RPMI8226 (cell line): Measurements from ENCODE around the gene HTRA1.

Experiments
- DNase-seq: peaks from one replicate; pipeline ENCODE4 v3.0.0-alpha.2; 2015

Gene HTRA1

GRCh38 chr10:122461367-122461728 is at the start of gene HTRA1:
Gene HTRA1 (plus strand): TSS chr10:122461553. CDS start chr10:122461653, 100 bp downstream.
- no peak for DNase-seq

GRCh38 chr10:122413327-122413726 is 48.0 kb upstream of the HTRA1 start:
- no peak for DNase-seq

GRCh38 chr10:122417667-122418066 is 43.7 kb upstream of the HTRA1 start:
- no peak for DNase-seq

- DNase-seq = no peak
These were observed 42.3 kb upstream of the HTRA1 start for GRCh38 chr10:122419016-122419415.

GRCh38 chr10:122419876-122420623 is 41.3 kb upstream of the HTRA1 start:
- DNase-seq = no peak

GRCh38 chr10:122420624-122421007 is 40.7 kb upstream of the HTRA1 start:
- DNase-seq = no peak

GRCh38 chr10:122421054-122421625 is 40.2 kb upstream of the HTRA1 start:
- DNase-seq = no peak

- no peak for DNase-seq
These were observed 39.6 kb upstream of the HTRA1 start for GRCh38 chr10:122421742-122422141.

- no peak for DNase-seq
These were observed 38.9 kb upstream of the HTRA1 start for GRCh38 chr10:122422266-122422989.

- no peak for DNase-seq
These were observed 37.3 kb upstream of the HTRA1 start for GRCh38 chr10:122424059-122424458.

- no peak for DNase-seq
These were observed 34.5 kb upstream of the HTRA1 start for GRCh38 chr10:122426829-122427228.

GRCh38 chr10:122427280-122427679 is 34.1 kb upstream of the HTRA1 start:
- no peak for DNase-seq

GRCh38 chr10:122435212-122435827 is 26.0 kb upstream of the HTRA1 start:
- peak; percentile 52 for DNase-seq

GRCh38 chr10:122441961-122442360 is 19.4 kb upstream of the HTRA1 start:
- no peak for DNase-seq

GRCh38 chr10:122445469-122445868 is 15.9 kb upstream of the HTRA1 start:
- no peak for DNase-seq

- no peak for DNase-seq
These were observed 15.4 kb upstream of the HTRA1 start for GRCh38 chr10:122445904-122446303.

GRCh38 chr10:122446668-122447423 is 14.5 kb upstream of the HTRA1 start:
- peak; percentile 28 for DNase-seq

- no peak for DNase-seq
These were observed 12.8 kb upstream of the HTRA1 start for GRCh38 chr10:122448600-122448999.

GRCh38 chr10:122449153-122449552 is 12.2 kb upstream of the HTRA1 start:
- DNase-seq = no peak

GRCh38 chr10:122450353-122450990 is 10.9 kb upstream of the HTRA1 start:
- no peak for DNase-seq

GRCh38 chr10:122454071-122454470 is 7.3 kb upstream of the HTRA1 start:
- no peak for DNase-seq

GRCh38 chr10:122454603-122455080 is 6.7 kb upstream of the HTRA1 start, which contains the start of gene ARMS2:
Gene ARMS2 (plus strand): TSS chr10:122454653. CDS start chr10:122454728, 75 bp downstream.
- DNase-seq = no peak
